ENCODE data around the gene CHCHD3. TPM values are rescaled to one million over a fixed set of nuclear protein-coding genes. Genes with fewer than 3 reads are reported as not detected.

Gene CHCHD3
- total RNA-seq, result 64.4 and 72.6 TPM in 2 replicates

DNA sequence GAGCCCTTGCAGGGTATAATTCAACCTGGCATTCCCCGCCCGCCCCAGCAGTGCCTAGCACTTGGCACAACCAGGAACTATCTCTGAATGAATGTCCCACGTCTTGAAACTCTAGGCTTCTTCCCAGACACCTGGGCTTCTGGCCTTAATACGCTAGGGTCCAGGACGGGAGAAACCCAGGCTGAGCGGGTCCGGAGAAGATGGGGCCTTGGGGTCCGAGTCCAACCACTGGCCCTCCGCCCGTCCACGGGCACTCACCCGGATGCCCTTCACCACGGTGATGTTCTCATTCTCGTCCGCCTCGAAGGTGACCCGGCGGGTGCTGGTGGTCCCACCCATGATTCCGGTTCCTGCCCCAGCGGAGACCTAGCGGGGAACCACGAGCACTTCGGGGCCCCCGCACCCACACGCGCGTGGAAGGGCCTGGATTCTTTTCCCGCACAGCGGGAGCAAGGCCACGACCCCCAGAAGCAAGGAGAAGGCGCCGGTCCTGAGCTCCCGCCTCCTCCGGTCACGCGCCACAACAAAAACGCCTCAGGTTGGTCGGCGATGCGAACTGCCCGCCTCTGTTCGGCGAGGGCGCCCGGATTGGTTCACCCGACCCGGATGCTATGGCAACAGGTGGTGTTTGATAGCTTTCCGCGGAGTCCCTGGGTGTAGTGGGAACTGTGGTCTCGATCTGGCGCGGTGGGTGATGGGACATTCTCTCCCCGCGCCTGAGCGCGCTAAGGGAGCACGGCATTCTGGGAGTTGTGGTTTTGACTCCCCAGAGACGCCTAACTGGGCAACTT lies at the start of gene CHCHD3:
Gene CHCHD3 (minus strand): TSS at position 492 of the 791 bp plus-strand sequence. CDS start 153 bp downstream, at position 339.

Small RNA genes within 50 kb of the gene (small RNA-seq; reads per million reads assigned to genes)
- gene RF00218 (not detected), gene RNU6-92P (not detected)

Other genes with a start within 250 kb of the CHCHD3 start
- 106 and 121 TPM in 2 replicates for gene EXOC4, start 171.0 kb upstream of the CHCHD3 start, total RNA-seq